ENCODE results near the gene CD48. TPM values are rescaled to one million over a fixed set of nuclear protein-coding genes. Genes with fewer than 3 reads are reported as not detected.
A peak's percentile ranks its signal among the peaks of the same experiment; 100 is the strongest.

The CD48 gene
- total RNA-seq, 1 experiment from 2014 or later: not detected

DNA sequence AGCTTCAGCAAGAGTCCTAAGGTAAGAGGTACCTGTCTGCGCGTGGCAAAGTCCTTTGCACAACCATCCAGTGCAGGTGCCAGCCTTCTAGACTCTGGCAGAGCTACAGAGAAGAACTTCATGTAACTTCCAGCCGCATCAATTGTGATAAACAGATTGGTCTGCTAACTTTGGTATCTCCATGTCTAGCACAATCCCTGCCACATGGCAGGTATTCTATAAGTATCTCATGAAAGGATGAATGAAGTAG is 29.8 kb downstream of the CD48 start:
- Histone ChIP-seq H3K27me3 (no peaks in the 10 kb centered on the region), H3K4me3 (no peak overlapping the region), H3K27ac (no peak overlapping the region), H3K36me3 (no peaks in the 10 kb centered on the region), H3K9me3 (replicated peaks) (no peaks in the 10 kb centered on the region), H3K4me1 (no peaks in the 10 kb centered on the region)
- DNase-seq: no peak

GRCh38 chr1:160681066-160681890 is 30.3 kb downstream of the CD48 start:
- H3K9me3 ChIP-seq (replicated peaks): no peaks in the 10 kb centered on the region
- H3K36me3 ChIP-seq: no peaks in the 10 kb centered on the region
- peak; percentile 54 to 69 for DNase-seq
- no peaks in the 10 kb centered on the region for H3K27me3 ChIP-seq
- H3K27ac ChIP-seq: no peak overlapping the region
- H3K4me3 ChIP-seq: no peak overlapping the region
- H3K4me1 ChIP-seq: no peaks in the 10 kb centered on the region

- H3K4me3 ChIP-seq: no peak overlapping the region
- H3K27me3 ChIP-seq: no peaks in the 10 kb centered on the region
- no peaks in the 10 kb centered on the region for H3K36me3 ChIP-seq
- DNase-seq: no peak
- no peak overlapping the region for H3K27ac ChIP-seq
- no peaks in the 10 kb centered on the region for H3K4me1 ChIP-seq
- no peaks in the 10 kb centered on the region for H3K9me3 ChIP-seq (replicated peaks)
These were observed 31.2 kb downstream of the CD48 start for GRCh38 chr1:160680399-160680798.

DNA sequence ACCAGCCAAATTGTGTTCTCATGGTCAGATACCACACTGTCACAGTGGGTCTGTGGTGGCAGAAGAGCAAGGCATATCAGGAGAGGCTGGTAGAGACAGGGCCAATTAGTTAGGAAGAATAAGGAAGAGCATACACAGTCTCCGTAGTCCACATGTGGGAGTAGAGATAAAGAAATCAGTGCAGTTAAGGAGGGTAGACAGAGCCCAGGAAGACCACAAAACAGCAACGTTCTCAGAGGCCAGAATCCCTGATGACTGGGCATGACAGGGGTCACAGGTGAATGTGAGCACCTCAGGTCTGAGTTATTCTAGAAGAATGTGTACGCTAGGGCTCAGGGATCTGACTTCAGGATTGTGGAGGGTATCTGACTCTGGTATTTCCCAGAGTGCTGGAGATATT is 31.7 kb downstream of the CD48 start:
- H3K4me3 ChIP-seq: no peak overlapping the region
- H3K27ac ChIP-seq: no peak overlapping the region
- no peaks in the 10 kb centered on the region for H3K9me3 ChIP-seq (replicated peaks)
- no peaks in the 10 kb centered on the region for H3K36me3 ChIP-seq
- DNase-seq: no peak
- H3K4me1 ChIP-seq: no peaks in the 10 kb centered on the region
- no peaks in the 10 kb centered on the region for H3K27me3 ChIP-seq

DNA sequence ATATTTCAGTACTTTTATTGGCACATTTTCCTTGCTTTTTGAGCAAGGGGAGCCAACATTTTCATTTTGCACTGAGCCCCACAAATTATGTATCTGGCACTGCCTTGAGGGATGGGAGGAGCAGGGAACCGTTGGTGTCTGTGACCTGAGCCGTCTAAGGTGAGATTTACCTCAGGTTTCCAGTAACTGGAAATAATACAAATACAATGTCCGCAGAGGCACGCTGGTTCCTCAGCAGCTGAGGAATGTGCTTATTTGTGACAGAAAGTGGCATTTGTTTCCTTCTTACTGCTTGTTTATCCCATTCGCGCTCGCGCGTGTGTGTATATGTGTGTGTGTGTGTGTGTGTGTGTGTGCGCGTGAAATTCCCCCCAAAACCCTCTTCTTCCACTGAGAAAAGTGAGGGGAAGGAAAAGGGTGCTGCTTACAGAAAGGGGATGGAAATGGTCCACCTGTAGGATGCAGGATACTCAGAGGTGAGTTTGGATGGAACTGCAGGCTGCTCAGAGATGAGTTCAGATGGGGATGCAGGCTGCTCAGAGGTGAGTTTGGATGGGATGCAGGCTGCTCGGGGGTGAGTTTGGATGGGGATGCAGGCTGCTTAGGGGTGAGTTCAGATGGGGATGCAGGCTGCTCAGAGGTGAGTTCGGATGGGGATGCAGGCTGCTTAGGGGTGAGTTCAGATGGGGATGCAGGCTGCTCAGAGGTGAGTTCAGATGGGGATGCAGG is 34.6 kb downstream of the CD48 start:
- H3K27ac ChIP-seq: no peak overlapping the region
- no peak overlapping the region for H3K4me3 ChIP-seq
- H3K36me3 ChIP-seq: no peaks in the 10 kb centered on the region
- DNase-seq: no peak
- no peaks in the 10 kb centered on the region for H3K27me3 ChIP-seq
- H3K9me3 ChIP-seq (replicated peaks): no peaks in the 10 kb centered on the region
- no peaks in the 10 kb centered on the region for H3K4me1 ChIP-seq

- no peaks in the 10 kb centered on the region for H3K36me3 ChIP-seq
- no peaks in the 10 kb centered on the region for H3K4me1 ChIP-seq
These were observed 35.8 kb downstream of the CD48 start for GRCh38 chr1:160675641-160676410.

GRCh38 chr1:160674415-160674814 is 37.2 kb downstream of the CD48 start:
- H3K27me3 ChIP-seq: no peaks in the 10 kb centered on the region
- DNase-seq: no peak
- no peaks in the 10 kb centered on the region for H3K36me3 ChIP-seq
- no peaks in the 10 kb centered on the region for H3K9me3 ChIP-seq (replicated peaks)
- no peak overlapping the region for H3K4me3 ChIP-seq
- no peak overlapping the region for H3K27ac ChIP-seq
- no peaks in the 10 kb centered on the region for H3K4me1 ChIP-seq

More at GRCh38 chr1:160675641-160676410, 35.8 kb downstream of the CD48 start:
- H3K9me3 ChIP-seq (replicated peaks): no peaks in the 10 kb centered on the region
- H3K27ac ChIP-seq: no peak overlapping the region
- DNase-seq: peak; percentile 46 to 55
- H3K27me3 ChIP-seq: no peaks in the 10 kb centered on the region
- no peak overlapping the region for H3K4me3 ChIP-seq

DNA sequence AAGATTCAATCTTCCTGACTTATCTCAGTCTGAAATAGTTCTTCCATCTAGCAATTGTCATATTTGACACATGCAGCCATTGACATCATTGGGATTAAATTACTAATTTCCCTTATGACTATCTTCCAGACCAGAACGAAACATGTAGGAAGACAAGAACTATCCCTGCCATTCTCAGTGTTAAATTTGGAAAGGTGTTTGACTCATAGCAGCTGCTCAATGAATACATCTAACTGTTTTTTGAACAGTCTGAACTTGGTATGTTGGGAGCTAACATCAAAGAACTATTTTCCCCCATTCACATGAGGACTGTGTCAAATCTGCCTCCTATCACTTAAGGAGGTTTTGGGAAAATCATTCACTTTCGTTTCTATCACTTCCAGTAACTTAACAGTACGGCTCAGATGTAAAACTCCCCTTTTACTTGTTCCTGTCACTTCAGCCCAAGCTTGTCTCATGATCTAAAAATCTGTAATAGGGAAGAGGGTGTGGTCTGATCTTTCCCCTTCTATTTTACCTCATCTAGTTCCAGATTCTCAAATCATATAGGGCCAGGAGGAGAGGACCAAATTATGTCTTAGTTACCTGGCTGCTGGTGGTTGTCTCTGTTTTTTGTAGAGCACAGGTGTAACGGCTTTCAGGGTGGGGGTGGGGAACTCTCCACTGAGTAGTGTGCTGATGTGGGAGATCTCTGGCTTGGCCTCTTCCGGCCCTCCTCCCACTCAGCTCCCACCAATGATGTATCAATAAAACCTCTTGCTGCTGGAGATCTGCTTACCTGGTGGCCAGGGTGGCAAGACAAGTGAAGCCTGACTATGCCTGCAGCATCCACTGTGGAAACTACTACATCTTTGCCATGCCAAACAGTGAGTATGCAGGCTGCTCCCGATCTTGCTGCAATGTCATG is 38.6 kb downstream of the CD48 start:
- Histone ChIP-seq H3K27ac (no peak overlapping the region), H3K4me1 (no peaks in the 10 kb centered on the region), H3K9me3 (replicated peaks) (no peaks in the 10 kb centered on the region), H3K36me3 (no peaks in the 10 kb centered on the region), H3K27me3 (no peaks in the 10 kb centered on the region), H3K4me3 (no peak overlapping the region)
- no peak for DNase-seq

DNA sequence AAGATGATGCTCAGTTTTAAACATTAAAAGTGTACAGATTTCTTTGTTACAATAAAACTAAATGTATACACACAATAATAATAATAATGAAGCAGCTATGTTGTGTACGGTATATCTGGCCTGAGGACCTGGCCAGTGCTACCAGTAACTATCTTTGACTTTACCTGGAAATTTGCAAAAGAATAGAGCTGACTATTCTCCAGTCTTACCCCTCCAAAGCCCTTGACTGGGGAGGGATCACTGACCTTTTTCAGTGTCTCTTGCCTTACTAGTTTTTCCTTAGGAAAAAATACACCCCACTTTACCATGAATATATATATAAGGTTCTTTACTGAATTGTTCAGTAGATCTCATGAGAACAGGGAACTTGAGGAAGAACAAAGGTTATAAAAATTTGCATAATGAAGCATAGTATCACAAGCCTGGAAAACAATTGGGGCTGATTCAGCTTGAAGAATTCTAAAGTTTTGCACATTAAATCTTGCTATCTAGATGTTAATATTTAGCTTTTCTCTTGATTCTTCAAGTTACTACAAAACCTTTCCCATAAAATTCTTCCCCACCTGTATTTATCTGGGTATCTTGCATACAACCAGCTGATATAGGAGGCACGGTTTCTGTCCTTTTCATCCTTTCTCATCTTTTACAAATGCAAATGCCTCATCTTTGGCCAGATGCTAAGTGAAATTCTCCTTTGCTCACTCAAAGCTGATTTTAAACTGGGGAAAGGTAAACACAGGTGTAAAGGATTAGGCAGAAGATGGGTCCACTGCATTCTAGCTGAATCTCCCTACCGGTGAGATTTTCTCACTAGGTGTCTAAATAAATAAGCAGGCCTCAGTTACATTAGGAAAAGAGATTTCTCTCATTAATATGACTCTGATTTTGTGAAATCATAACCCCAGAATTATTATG is 39.8 kb downstream of the CD48 start:
- Histone ChIP-seq H3K27me3 (no peaks in the 10 kb centered on the region), H3K4me1 (no peaks in the 10 kb centered on the region), H3K27ac (no peak overlapping the region), H3K9me3 (replicated peaks) (no peaks in the 10 kb centered on the region), H3K4me3 (no peak overlapping the region), H3K36me3 (no peaks in the 10 kb centered on the region)
- DNase-seq: no peak

- no peaks in the 10 kb centered on the region for H3K9me3 ChIP-seq (replicated peaks)
- no peak overlapping the region for H3K27ac ChIP-seq
- H3K4me3 ChIP-seq: no peak overlapping the region
- H3K36me3 ChIP-seq: no peaks in the 10 kb centered on the region
- DNase-seq: no peak
- no peaks in the 10 kb centered on the region for H3K4me1 ChIP-seq
- no peaks in the 10 kb centered on the region for H3K27me3 ChIP-seq
These were observed 40.9 kb downstream of the CD48 start for GRCh38 chr1:160670701-160671100.

DNA sequence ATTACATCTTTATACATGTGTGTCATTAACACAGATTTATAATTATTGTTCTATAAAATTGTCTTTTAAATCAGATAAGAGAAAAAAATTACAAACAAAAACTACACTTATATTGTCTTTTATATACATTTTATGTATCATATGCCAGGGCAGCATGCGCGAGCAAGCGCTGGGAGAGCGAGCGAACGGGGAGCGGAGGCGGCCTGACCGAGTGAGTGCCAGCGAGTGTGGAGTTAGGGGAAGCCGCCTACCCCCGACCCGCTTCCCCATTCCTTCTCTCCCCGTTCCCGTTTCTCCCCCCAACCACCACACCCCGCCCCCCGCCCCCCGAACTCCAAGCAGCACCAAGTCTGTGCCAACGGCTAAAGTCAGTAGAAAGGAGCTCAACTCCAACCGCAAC is 41.8 kb downstream of the CD48 start:
- Histone ChIP-seq H3K27ac (no peak overlapping the region), H3K4me1 (no peaks in the 10 kb centered on the region), H3K9me3 (replicated peaks) (no peaks in the 10 kb centered on the region), H3K36me3 (no peaks in the 10 kb centered on the region), H3K27me3 (no peaks in the 10 kb centered on the region), H3K4me3 (no peak overlapping the region)
- no peak for DNase-seq

GRCh38 chr1:160669276-160669675 is 42.3 kb downstream of the CD48 start:
- H3K27me3 ChIP-seq: no peaks in the 10 kb centered on the region
- no peaks in the 10 kb centered on the region for H3K9me3 ChIP-seq (replicated peaks)
- H3K4me3 ChIP-seq: no peak overlapping the region
- no peak for DNase-seq
- no peak overlapping the region for H3K27ac ChIP-seq
- no peaks in the 10 kb centered on the region for H3K4me1 ChIP-seq
- no peaks in the 10 kb centered on the region for H3K36me3 ChIP-seq

DNA sequence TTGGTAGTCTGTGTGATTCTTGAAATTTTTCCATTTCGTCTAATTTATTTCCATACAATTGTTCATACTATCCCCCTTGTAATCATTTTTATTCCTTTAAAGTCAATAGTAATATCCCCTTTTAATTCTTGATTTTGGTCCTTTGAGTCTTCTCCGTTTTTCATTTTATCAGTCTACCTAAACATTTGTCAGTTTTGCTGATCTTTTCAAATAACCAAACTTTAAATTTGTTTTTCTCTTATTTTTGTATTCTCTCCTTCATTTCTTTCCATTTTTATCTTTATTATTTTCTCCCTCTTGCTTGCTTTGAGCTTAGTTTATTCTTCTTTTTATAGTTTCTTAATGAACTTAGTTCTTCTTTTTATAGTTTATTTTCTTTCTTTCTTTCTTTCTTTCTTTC is 43.7 kb downstream of the CD48 start:
- no peaks in the 10 kb centered on the region for H3K36me3 ChIP-seq
- DNase-seq: no peak
- H3K9me3 ChIP-seq (replicated peaks): no peaks in the 10 kb centered on the region
- no peak overlapping the region for H3K27ac ChIP-seq
- no peaks in the 10 kb centered on the region for H3K27me3 ChIP-seq
- H3K4me3 ChIP-seq: no peak overlapping the region
- H3K4me1 ChIP-seq: no peaks in the 10 kb centered on the region

GRCh38 chr1:160666079-160666442 is 45.6 kb downstream of the CD48 start:
- Histone ChIP-seq H3K4me3 (no peak overlapping the region), H3K36me3 (no peaks in the 10 kb centered on the region), H3K27me3 (no peaks in the 10 kb centered on the region), H3K27ac (no peak overlapping the region), H3K4me1 (no peaks in the 10 kb centered on the region), H3K9me3 (replicated peaks) (no peaks in the 10 kb centered on the region)
- no peak for DNase-seq

Data from SJCRH30 (cell line).